Spinal cord (tissue), 10 donors: ENCODE measurements around the gene ERGIC3. TPM values are rescaled to one million over a fixed set of nuclear protein-coding genes. Genes with fewer than 3 reads are reported as not detected.

Experiments used
- DNase-seq, 6 donors: peaks; one replicate each; pipeline versions ENCODE4 v3.0.0 to v3.0.0-alpha.2; 2013 to 2015; ENCODE audit warnings: low spot score in 6 of 6, low read depth in 4 of 6
- H3K27ac ChIP-seq: one replicate; pipeline ENCODE4 v1.5.1; 2013; ENCODE audit warnings: low read depth, low read length, control low read depth
- H3K27me3 ChIP-seq: one replicate; pipeline ENCODE4 v1.6.1; 2013; ENCODE audit warnings: low read length; ENCODE audit not compliant: control insufficient read depth, insufficient read depth
- H3K36me3 ChIP-seq: one replicate; pipeline ENCODE4 v1.6.1; 2013; ENCODE audit warnings: low read length; ENCODE audit not compliant: control insufficient read depth, insufficient read depth
- H3K4me1 ChIP-seq: one replicate; pipeline ENCODE4 v1.6.1; 2013; ENCODE audit warnings: low read length; ENCODE audit not compliant: control insufficient read depth, insufficient read depth
- H3K4me3 ChIP-seq: one replicate; pipeline ENCODE4 v1.5.1; 2013; ENCODE audit warnings: low read depth, low read length, control low read depth
- H3K9me3 ChIP-seq: one replicate; pipeline ENCODE4 v1.6.1; 2013; ENCODE audit warnings: low read length; ENCODE audit not compliant: control insufficient read depth, insufficient read depth
- WGBS: methylation state at CpG from one replicate; pipeline ENCODE4 v1.1.5; 2013; ENCODE audit warnings: missing lambda C conversion rate; ENCODE audit not compliant: insufficient coverage; 5-methylcytosine and 5-hydroxymethylcytosine counted together
- long read RNA-seq, 4 donors: transcript quantifications; one replicate each; lab custom pipeline, GENCODE V29; 2026
- polyA plus RNA-seq, 2 donors: library from polyadenylated mRNA; unstranded; fragments of 120-200 nt; gene quantifications; one replicate each; pipeline ENCODE4 v1.2.1, GENCODE V29; 2013; ENCODE audit not compliant: insufficient read length in 2 of 2
- total RNA-seq, 2 donors: library from RNA; depleted of rRNA in 1 of 2; stranded (reverse); fragments of 120-200 nt in 1 of 2; fragments of >200 nt in 1 of 2; gene quantifications; one replicate each; pipeline versions ENCODE4 v1.2.3 to v1.2.4, GENCODE V29; 2013 to 2014
- donor health status: healthy.

The ERGIC3 gene
- 100 to 1,000 TPM; 197 to 336 TPM for total RNA-seq
- polyA plus RNA-seq, result 100 to 1,000 TPM; 256 to 296 TPM
- long read RNA-seq, donor 1, transcript ERGIC3-215 (4 exons, 584 nt), result minor isoform, 6 of 263 reads
- long read RNA-seq, donor 1, transcript ERGIC3-216 (3 exons, 766 nt), result minor isoform, 15 of 263 reads
- long read RNA-seq, donor 1, transcript ERGIC3-202 (13 exons, 1,359 nt), result major isoform, 69 of 263 reads
- long read RNA-seq, donor 1, partial matches to known transcripts, result 122 of 263 reads
- long read RNA-seq, donor 1, other reads (novel, unspliced or antisense), result 50 of 263 reads
- long read RNA-seq, donor 2, transcript ERGIC3-202 (13 exons, 1,359 nt), result major isoform, 33 of 69 reads
- long read RNA-seq, donor 2, transcript ERGIC3-216 (3 exons, 766 nt), result minor isoform, 6 of 69 reads
- long read RNA-seq, donor 2, partial matches to known transcripts, result 13 of 69 reads
- long read RNA-seq, donor 2, other reads (novel, unspliced or antisense), result 15 of 69 reads
- long read RNA-seq, donor 3, transcript ERGIC3-202 (13 exons, 1,359 nt), result major isoform, 26 of 60 reads
- long read RNA-seq, donor 3, partial matches to known transcripts, result 19 of 60 reads
- long read RNA-seq, donor 3, other reads (novel, unspliced or antisense), result 9 of 60 reads
- long read RNA-seq, donor 4, transcript ERGIC3-216 (3 exons, 766 nt), result minor isoform, 24 of 435 reads
- long read RNA-seq, donor 4, transcript ERGIC3-215 (4 exons, 584 nt), result minor isoform, 8 of 435 reads
- long read RNA-seq, donor 4, transcript ERGIC3-202 (13 exons, 1,359 nt), result major isoform, 208 of 435 reads
- long read RNA-seq, donor 4, partial matches to known transcripts, result 185 of 435 reads
- long read RNA-seq, donor 4, other reads (novel, unspliced or antisense), result 0 of 435 reads

DNA sequence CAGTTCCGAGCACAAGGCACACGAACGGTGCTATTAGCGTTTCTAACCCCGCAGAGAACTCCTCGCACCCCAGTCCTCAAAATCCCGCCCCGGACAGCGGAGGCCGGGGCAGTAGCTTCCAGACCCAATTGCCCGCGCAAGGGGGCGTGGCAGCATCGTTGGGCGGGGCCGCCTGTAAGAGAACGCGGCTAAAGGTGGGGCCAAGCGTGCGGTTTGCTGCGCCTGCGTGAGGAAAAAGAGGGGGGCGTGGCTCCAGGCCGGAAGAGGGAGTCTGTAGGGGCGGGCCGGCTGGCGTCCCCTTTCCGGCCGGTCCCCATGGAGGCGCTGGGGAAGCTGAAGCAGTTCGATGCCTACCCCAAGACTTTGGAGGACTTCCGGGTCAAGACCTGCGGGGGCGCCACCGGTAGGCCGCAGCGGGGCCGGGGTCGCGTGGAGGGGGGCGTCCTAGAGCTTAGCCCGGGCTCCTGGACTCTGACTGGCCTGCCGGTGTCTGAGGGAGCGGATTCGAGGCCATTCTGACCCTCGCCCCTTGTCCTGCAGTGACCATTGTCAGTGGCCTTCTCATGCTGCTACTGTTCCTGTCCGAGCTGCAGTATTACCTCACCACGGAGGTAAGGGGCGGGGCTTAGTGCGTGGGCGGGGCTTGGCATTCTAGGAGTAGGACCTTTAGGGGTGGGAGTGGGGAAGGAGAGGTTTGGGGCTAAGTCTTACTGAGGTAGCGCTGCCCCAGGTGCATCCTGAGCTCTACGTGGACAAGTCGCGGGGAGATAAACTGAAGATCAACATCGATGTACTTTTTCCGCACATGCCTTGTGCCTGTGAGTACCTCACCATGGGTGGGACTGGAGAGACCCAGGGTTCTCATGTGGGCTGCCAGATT lies at the start of gene ERGIC3:
Gene ERGIC3 (plus strand): TSS at position 296 of the 880 bp plus-strand sequence. CDS start 20 bp downstream, at position 316.
- Histone ChIP-seq H3K4me3 (peak within 1 kb of the TSS; percentile 94), H3K36me3 (peaks cover 26% of the 10 kb centered on the region), H3K4me1 (peaks cover 14% of the 10 kb centered on the region), H3K9me3 (no peaks in the 10 kb centered on the region), H3K27me3 (no peaks in the 10 kb centered on the region), H3K27ac (peak within 1 kb of the TSS; percentile 40)
- peak; percentile 68 to 99 (median 90) for DNase-seq
- 3% methylated on average over 54 of the region's 57 CpGs for WGBS

DNA sequence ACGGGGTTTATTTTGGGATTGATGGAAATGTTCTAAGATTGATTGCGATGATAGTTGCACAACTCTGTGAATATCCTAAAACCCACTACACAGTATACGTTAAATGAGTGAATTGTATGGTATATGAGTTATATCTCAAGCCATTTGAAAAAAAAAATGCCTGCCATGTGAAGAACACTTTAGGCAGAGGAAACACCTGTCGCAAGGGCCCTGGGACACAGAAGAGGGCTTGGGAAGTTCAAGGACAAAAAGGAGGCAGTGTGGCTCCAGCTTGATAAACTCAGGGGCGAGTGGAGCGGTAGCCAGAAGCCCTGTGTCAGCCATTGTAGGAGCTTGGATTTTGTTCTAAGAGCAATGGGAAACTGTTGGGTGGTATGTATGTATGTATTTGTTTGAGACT lies 49.5 kb upstream of the ERGIC3 start:
- Histone ChIP-seq H3K27me3 (no peaks in the 10 kb centered on the region), H3K27ac (no peak overlapping the region), H3K9me3 (no peaks in the 10 kb centered on the region), H3K4me3 (no peak overlapping the region), H3K4me1 (no peaks in the 10 kb centered on the region), H3K36me3 (peaks cover 76% of the 10 kb centered on the region)
- no peak for DNase-seq
- WGBS, result 98% methylated on average over 4 of the region's 6 CpGs

DNA sequence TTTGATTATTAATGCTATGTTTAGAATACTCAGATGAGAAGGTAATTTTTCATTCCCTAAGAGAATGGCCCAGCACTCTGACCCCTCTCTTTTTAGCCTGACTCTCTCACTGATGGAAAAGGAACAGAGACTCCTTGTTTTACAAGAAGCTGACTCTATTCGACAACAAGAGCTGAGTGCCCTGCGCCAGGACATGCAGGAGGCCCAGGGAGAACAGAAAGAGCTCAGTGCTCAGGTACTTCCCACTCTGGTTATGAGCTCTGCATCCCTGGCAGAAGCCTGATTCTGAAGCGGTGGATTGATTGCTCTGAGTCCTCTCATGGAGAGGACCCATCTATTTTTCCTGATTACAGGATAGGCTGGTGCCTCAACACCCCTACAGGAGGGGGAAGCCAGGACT lies 45.4 kb upstream of the ERGIC3 start:
- no peak overlapping the region for H3K27ac ChIP-seq
- H3K36me3 ChIP-seq, result peaks cover 92% of the 10 kb centered on the region
- no peak overlapping the region for H3K4me3 ChIP-seq
- H3K27me3 ChIP-seq, result no peaks in the 10 kb centered on the region
- H3K4me1 ChIP-seq, result no peaks in the 10 kb centered on the region
- no peaks in the 10 kb centered on the region for H3K9me3 ChIP-seq
- DNase-seq, result no peak
- WGBS, result 55% methylated on average over 3 of the region's 3 CpGs

DNA sequence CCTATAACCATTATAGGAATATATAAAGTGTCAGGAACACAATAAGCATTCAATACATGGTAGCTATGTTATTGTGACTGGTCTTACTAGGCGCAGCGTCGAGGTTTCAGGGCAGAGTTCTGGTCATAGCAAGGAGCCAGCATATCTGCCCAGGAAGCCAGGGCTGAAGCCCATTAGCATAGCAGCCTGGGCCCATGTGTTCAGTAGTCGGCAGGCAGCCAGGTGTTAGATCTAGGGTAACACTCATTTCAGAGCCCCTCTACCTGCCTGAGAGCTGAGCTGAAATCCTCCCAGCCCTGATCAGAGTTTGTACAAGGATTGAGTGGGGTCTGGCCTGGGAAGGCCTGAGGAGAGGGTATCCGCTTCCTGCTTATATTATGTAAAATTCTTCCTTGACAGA lies 44.6 kb upstream of the ERGIC3 start:
- H3K27me3 ChIP-seq, result no peaks in the 10 kb centered on the region
- WGBS, result 100% methylated on average over 4 of the region's 5 CpGs
- H3K27ac ChIP-seq, result no peak overlapping the region
- H3K36me3 ChIP-seq, result peaks cover 92% of the 10 kb centered on the region
- DNase-seq, result no peak
- H3K9me3 ChIP-seq, result no peaks in the 10 kb centered on the region
- H3K4me1 ChIP-seq, result no peaks in the 10 kb centered on the region
- H3K4me3 ChIP-seq, result no peak overlapping the region

DNA sequence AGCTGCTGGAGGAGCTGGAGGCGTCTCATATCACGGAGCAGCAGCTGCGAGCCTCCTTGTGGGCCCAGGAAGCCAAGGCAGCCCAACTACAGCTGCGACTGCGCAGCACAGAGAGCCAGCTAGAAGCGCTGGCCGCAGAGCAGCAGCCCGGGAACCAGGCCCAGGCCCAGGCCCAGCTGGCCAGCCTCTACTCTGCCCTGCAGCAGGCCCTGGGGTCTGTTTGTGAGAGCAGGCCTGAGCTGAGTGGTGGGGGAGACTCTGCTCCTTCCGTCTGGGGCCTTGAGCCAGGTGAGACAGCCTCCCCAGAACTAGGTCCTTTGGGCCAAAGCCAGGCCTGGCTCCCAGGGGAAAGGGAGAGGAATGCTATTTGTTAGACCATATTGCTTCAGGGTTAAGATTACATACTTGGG lies 44.1 kb upstream of the ERGIC3 start:
- H3K27me3 ChIP-seq, result no peaks in the 10 kb centered on the region
- no peak overlapping the region for H3K4me3 ChIP-seq
- H3K36me3 ChIP-seq, result peaks cover 92% of the 10 kb centered on the region
- 98% methylated on average over 9 of the region's 9 CpGs for WGBS
- no peak overlapping the region for H3K27ac ChIP-seq
- DNase-seq, result no peak
- no peaks in the 10 kb centered on the region for H3K4me1 ChIP-seq
- H3K9me3 ChIP-seq, result no peaks in the 10 kb centered on the region

DNA sequence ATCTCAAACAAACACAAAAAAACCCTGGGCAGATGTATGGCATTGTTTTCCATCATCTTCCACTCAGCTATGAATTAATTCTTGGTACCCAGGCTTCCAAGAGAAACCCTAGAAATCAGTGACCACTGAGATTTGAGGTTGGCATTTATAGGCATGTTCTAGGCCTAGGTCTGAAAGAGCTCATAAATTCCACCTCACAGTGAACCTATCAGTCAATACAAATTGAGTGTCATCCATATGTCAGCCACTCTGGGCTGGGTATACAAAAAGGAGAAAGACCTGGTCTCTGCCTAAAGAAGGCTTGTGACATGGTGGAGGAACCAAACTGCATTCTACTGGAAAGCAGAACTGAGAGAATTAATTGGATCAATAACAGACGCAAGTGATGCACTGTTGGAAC lies 42.6 kb upstream of the ERGIC3 start:
- no peak for DNase-seq
- WGBS, result 100% methylated on average over 1 of the region's 1 CpG
- Histone ChIP-seq H3K4me3 (no peak overlapping the region), H3K27ac (no peak overlapping the region), H3K36me3 (peaks cover 93% of the 10 kb centered on the region), H3K27me3 (no peaks in the 10 kb centered on the region), H3K9me3 (no peaks in the 10 kb centered on the region), H3K4me1 (peaks cover 11% of the 10 kb centered on the region)

DNA sequence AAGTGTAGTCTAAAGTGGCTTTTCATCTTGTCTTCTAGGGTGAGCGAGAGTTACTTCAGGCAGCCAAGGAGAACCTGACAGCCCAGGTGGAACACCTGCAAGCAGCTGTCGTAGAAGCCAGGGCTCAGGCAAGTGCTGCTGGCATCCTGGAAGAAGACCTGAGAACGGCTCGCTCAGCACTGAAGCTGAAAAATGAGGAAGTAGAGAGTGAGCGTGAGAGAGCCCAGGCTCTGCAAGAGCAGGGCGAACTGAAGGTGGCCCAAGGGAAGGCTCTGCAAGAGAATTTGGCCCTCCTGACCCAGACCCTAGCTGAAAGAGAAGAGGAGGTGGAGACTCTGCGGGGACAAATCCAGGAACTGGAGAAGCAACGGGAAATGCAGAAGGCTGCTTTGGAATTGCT lies 39.5 kb upstream of the ERGIC3 start:
- no peak overlapping the region for H3K4me3 ChIP-seq
- H3K27ac ChIP-seq, result no peak overlapping the region
- WGBS, result 88% methylated on average over 8 of the region's 8 CpGs
- H3K4me1 ChIP-seq, result peaks cover 11% of the 10 kb centered on the region
- peaks cover 84% of the 10 kb centered on the region for H3K36me3 ChIP-seq
- H3K9me3 ChIP-seq, result no peaks in the 10 kb centered on the region
- H3K27me3 ChIP-seq, result no peaks in the 10 kb centered on the region
- DNase-seq, result no peak

DNA sequence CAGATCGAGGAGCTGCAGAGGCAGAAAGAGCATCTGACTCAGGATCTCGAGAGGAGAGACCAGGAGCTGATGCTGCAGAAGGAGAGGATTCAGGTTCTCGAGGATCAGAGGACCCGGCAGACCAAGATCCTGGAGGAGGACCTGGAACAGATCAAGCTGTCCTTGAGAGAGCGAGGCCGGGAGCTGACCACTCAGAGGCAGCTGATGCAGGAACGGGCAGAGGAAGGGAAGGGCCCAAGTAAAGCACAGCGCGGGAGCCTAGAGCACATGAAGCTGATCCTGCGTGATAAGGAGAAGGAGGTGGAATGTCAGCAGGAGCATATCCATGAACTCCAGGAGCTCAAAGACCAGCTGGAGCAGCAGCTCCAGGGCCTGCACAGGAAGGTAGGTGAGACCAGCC lies 38.6 kb upstream of the ERGIC3 start:
- peaks cover 11% of the 10 kb centered on the region for H3K4me1 ChIP-seq
- H3K36me3 ChIP-seq, result peaks cover 83% of the 10 kb centered on the region
- no peaks in the 10 kb centered on the region for H3K27me3 ChIP-seq
- 92% methylated on average over 10 of the region's 10 CpGs for WGBS
- no peaks in the 10 kb centered on the region for H3K9me3 ChIP-seq
- no peak overlapping the region for H3K27ac ChIP-seq
- no peak overlapping the region for H3K4me3 ChIP-seq
- no peak for DNase-seq
